NCI-H128 (cell line): ENCODE measurements around the gene SGCA.

Source experiments
- DNase-seq: peaks from one replicate; lab custom pipeline; 2025; ENCODE audit not compliant: unreplicated experiment; lab: John Stamatoyannopoulos, UW

Gene SGCA

DNA sequence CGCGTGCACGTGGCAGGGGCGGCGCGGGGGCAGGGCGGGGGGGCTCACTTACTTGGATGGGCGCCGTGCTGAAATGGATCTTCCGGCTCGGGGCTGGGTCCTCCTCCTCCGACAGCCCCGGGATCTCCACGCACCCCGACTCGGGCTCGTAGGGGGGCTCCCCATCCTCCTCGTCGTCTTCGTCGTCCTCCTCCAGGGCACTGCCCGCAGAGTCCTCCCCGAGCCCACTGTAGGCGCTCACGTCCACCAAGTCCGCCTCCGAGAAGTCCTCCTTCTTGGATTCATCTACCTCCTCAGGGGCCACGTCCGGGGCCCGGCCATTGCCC is 16.8 kb upstream of the SGCA start:
- DNase-seq: no peak

DNA sequence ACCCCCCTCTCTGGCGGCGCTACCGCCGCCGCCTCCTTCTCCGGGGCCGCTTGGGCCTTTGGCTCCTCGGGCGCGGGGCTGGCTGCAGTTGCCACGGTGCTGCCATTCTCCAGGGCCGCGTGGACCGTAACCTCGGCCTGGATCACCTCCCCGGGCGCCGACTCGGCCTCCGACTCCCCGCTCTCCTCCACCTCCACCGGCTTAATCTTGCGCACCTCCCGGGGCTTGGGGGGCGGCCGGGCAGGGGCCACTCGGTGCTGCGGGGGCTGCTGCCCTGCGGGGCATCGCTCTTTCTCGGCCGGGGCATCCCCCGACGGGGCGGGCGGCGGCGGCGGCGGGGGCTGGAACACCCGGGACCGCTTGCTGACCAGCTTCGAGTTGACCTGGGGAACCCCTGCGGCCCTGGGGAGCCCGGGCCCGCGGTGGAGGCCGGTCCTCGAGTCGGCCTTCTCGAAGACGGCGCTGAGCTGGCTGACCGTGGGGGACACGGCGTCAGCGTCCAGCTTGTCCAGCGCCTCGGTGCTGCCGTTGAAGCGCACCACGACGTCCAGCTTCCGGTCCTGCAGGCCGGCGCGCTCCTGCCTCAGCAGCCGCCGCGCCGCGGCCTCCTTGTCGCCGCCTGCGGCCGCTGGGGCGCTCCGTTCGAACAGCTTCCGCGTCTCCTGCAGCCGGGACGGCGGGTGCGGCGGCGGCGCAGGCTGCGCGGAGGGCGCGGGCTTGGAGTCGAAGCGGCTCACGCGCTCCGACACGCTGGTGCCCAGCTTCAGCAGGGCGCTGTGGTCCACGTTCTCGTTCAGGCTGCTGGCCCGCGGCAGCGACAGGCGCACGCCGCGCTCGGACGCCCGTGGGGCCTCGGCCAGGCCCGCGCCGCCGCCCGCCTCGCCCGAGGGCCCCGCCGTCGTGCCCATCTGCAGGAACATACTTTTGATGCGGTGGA is 16.1 kb upstream of the SGCA start:
- DNase-seq: no peak

DNA sequence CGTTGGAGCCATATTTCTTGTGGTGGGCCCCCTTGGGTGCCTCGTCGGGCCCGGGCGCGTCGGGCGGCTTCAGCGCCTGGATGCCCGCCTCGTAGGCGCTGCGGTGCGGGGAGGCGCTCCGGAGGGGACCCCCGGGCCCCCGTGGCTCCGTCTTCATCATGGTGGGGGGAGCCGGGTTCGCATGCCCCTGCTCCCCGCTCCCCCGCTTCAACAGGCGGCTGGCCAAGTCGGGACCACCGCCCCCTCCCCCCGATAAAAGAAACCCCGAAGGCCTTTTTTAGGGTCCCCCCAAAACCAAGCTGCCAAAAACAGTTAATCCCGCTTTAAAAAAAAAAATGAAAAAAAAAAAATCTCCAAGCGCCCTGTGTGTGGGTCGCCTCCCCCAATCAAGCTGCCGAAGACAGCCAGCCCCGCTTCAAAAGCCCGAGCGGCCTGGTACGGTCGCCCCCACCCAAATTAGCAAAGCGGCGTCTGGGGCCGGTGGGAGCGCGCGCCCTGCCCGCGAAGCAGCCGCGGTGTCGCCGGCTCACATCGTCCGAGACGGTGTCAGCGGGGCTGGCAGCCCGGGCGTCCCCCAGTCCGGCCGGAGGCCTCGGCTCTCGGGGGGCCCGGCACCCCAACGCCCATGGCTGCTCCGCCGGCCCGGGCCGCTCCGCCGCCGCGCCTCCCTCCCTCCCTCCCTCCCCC is 15.3 kb upstream of the SGCA start, which contains the start of gene PPP1R9B:
TSS of gene PPP1R9B (minus strand) at position 324 of the 687 bp plus-strand sequence. CDS start at position 160, 164 bp downstream.
- DNase-seq: no peak

DNA sequence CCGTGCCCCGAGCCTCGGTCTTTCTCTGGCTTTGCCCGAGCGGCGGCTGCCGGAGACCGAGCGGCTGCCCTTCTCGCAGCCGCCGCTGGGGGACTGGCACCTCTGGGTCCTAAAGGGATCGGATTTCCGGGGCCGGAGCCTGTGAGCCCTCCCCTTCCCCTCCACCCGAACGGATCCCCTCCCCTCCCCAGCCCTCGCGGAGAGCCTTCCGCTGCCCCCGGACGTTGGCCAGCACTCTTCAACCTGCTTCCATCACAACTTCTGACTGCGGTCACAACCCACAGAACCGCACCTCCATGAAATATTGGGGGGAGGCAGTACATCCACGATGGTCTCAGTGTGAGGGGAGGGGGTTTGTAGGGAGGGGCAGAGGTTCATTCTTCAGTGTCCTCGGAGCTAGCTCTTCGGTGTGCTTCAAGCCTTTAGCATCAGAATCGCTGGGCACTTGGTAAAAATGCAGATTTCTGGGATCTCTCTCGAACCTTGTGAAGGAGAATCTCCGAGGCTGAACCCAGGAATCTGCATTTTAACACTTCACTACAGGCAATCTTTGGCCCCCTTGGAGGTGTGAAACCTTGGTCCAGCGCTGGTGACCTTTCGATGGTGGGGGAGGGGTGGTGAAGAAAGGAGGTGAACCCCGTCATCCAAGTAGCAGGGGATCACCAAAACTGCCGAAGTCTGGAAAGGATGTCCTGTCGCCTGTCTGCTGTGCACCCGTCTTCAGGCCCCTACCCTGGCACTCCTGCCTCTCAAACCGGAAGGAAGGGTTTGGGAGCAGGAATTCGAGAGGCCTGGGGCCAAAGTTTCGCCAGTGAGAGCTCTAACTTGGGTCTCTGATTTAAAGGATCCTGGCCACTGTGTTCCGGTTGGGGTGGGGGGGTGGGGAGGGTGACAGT is 14.5 kb upstream of the SGCA start:
- DNase-seq: peak; percentile 55

DNA sequence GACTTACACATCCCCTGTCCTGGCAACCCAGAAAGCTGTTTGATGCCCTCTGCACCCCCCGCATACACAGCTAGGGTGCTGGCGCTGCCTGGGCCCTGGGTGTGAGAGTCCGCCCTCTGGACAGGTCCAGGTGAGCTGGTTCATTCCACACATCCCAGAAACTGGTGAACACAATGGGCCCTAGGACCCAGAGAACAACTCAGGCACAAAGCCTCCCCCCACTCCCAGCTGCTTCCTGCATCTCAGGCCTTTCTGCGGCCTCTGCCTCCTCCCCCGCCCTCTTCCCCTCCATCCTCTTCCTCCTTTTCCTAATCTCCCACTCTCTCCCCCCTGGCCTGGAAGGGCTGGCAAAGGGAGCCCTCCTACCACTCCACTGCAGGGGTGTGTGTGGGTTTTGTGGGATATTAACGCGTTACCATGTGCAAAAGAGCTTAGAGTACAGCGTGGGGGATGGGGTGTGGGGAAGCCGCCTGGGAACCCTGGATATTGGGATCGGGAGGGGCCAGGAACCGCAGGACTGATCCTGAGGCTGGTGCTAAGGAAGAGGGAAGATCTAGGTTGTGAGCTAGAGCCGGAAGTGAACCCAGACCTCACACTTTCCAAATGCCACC is 13.8 kb upstream of the SGCA start:
- no peak for DNase-seq

DNA sequence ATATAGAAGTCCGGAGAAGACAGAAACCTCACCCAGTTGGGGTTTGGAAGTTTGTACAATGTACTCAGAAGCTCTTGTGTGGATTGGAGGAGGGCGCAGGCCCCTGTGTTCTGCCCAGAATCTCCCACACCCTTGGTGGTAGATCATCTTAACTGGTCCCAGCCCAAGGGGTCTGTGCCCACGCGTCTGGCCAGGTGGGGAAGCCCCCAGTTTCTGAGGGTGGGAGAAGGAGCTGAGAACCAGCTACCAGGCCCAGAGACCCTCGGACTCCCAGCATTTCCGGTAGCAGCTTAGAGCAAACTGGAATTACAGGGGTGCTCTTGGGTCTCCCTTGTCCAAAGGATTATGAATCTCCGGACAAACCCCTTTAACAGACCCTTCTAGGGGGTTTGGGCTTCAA is 13.1 kb upstream of the SGCA start:
- DNase-seq: no peak

DNA sequence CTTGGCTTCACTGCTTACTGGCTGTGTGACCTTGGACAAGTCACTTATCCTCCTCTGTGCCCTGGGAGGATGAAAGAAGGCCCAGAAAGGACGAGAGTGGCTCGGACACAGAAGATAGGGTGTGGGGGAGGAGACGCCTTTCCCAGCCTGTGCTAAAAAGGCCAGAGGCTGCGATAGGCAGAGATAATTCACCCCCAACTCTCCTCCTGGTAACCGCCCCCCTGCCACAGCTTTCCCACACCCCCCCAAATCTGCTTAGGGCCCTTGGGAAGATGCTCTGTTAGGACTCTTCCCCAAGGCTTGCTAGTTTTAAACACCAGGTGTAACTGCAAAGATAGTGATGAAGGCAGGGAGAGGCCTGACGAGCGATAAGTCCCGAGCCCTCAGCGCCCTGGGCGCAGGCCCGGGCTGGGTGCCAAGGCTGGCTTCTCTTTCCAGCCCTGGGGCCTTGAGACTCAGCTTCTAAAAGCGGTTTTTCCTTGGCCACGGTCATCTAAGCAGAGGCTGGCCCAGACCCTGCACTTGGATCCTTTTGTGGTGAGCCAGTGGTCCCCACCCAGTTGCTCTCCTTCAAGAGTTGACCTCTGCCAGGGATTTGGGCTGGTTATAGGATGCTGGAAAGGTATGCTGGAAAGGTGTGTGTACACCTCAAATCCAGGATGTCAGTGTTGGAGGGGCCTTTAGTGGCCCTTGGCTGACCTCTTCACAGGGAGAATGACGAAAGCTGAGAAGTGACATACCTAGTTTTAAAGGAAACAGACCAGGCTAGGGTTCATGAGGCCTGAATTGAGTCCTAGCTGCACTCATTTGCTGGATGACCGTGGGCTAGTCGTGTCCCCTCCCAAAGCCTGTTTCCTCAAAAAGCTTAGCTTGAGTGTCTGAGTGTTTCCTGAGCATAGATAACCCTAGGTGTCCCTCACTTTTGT is 11.9 kb upstream of the SGCA start:
- no peak for DNase-seq

DNA sequence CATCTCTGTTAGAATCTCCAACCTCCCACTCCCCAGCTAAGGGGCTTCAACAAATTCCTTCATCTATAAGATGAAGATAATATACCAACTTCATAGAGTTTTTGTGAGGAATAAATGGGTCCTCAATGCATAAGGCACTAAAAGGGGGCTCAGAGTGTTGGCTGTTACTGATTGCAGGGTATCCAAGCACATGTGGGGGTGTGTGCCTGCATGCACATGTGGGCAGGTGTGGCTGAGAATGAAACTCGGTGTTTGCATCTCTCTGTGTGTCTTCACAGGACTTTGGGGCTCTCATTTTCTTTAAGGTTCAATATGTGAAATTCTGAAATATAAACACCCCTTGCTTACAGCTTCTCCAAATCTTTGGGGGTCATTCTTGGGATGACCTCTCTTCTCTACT is 11.2 kb upstream of the SGCA start:
- DNase-seq: no peak

DNA sequence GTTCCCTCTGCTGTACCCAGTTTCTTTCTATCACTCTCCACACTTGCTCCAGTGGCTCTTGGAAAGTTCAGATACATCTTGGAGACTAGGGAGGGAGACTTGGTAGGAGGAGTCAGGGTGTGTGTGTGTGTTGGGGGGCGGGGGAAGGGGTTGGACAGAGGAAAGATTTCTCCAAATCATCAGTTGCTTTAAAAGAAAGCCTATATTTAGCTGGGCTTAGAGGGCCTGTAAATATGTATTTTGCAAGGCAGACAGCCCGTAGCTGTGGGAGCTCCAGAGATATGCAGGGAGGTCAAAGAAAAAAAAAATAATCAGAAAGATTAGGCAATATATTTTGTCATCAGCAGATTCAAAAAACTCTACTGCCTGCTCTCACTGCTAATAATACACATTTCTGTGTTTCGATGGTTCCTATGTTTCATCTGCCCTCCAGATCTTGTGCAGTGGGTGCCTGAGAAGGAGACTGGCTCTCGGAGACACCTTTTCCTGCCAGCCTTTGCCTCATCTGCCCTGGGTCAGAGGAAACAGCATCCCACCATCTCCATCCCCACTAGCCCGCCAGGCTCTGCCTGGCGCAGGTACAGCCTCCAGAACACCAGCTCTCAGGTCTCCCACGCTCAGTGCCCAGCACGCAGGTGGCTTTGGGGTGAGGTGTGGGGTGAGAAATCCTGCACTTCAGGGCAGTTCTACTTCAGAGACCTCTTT is 10.5 kb upstream of the SGCA start:
- no peak for DNase-seq

DNA sequence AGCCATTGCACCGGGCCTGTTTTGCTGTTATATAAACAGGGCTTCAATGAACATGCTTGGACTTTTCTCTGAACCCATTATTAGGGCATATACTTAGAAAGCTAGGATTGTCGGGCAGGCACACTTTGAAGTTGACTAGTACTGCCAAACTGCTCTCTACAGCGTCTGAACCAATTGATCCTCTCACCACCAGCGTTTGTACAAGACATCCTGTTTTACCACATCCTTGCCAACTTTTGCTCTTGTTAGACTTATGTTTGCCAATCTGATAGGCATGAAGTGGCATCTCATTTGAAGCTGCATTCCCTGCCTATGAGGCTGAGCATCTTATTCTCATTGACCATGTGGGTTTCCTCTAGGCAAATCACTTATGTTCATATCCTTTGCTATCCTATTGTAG is 7.9 kb upstream of the SGCA start:
- no peak for DNase-seq

DNA sequence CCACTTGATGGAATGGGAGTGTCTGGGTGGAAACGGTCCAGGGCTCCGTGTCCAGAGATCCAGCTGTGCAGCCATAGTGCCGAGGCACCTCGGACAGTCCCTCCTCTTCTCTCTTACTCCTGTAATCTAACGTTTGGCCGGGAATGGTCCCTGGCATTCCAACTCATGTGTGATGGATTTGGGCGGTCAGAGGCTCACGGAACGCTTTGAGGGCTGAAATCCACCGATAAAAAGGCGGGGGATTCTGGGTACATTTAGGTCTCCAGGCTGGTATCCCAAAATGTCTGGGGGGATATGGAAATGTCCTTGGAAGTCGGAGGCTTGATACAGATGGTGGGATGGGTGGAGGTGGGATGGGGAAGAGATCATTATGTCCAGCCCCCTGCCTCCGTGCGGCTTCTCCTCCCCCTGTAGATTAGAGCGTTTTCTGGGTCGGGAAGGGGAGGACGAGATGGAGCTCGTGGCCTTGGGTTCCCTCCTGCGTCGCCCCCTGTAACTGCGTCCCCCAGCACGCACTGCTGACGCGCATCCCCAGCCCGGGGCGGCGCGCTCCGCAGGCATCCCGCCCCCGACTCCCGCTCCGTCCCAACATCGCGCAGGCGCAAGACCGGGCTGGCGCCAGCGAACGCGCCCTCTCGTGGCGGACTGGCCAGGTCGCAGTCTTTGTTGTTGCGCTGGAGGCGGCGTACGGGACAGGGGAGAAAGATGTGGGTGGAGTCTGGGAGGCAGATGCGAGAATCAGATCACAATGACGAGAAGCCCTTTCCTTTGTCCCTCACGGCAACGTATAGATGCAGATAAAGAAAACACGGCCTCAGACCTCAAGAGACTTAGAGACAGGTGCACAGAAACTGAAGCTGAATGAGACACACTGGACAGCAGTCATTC is 4.5 kb upstream of the SGCA start:
- DNase-seq: peak; percentile 72

DNA sequence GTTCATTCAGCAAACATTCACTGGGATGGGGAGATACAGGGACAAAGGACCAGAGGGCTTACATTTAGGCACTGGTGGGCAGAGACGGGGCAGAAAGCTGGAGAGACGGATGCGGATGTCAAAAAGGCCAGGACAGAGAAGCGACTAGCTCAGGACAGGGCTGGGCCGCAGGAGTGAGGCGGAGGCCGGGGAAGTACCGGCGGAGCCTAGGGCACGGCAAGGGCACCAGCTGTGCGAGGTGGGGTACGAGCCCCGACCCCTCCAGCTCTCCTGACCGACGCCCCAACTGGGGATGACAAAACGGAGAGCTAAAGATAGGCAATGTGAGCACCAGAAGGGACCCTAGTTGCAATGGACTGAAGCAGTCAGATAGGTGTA is 3.9 kb upstream of the SGCA start:
- no peak for DNase-seq

DNA sequence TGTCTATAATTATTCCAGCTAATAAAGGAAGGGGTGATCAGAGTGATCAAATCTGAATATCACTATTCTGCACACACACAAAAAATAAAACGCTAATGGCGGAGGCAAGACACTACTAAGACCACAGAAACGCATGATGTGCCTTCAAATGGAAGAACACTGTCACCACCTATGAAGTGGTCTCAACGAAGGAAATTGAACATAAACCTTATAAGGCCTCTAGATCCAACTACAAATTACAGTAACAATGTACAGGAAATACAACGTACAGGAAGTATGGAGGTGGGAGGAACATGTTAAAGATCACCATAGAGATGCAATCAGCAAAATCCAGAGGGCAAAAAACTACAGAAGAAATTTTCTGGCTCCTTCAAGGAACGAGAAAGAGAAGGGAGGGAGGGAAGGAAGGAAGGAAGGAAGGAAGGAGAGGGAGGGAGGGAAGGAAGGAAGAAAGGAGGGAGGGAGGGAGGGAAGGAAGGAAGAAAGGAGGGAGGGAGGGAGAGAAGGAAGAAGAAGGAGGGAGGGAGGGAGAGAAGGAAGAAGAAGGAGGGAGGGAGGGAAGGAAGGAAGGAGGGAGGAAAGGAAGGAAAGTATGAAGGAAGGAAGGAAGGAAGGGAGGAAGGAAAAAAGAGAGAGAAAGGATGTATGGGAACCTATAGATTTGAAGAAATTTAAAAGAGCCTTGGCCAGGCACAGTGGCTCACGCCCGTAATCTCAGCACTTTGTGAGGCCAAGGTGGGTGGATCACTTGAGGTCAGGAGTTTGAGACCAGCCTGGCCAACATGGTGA is 3.1 kb upstream of the SGCA start:
- no peak for DNase-seq

DNA sequence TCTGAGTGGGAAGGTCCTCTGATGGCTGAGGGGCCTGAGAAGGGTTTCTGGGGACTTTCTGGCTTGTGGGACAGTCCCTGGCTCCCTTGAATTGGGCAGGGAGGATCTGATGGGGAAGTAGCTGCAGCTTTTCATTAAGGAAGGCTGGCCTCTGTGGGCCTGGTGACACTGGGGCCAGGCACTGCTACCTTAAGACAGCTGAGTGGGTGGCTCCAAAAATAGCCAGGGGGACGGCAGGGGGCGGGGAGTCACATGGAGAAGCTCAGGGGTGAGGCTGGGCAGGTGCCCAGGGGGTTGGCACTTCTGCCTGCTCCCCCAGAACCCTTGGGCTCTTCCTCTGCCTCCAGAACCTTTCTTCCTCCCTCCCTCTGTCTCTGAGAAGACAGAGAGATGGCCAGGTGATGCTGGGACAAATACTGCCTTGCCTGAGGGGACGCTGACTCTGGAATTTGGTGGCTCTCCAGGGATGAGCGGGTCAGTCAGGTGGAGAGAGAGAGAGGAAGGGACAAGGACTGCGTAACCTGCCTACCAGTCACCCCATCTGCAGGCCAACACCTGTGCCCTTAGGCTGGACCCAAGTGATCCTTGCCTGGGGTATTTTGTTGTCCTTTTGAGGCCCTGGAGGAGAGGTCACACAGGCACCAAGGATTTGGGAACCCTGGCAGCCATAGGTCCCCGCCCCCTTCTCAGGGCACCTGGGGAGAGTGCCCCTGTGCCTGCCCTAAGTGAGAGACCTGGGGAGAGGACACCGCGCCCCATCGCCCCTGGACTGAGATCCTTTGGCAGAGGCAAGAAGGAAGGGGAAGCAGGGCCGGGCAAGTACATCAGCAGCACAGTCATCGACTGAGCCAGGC is 1.7 kb upstream of the SGCA start:
- DNase-seq: no peak

DNA sequence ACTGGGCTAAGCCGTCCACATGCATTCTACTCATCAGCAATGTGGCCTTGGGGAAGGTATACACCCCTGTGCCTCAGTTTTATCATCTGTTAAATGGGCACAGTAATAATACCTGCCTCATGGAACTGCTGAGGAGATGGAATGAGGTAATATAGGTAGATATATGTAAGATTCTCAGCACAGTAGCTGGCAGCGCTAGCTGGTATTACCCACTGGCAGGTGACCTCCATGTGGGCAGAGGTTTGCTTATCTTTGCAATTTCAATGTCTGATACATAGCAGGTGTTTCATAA is 1.2 kb upstream of the SGCA start:
- DNase-seq: no peak

DNA sequence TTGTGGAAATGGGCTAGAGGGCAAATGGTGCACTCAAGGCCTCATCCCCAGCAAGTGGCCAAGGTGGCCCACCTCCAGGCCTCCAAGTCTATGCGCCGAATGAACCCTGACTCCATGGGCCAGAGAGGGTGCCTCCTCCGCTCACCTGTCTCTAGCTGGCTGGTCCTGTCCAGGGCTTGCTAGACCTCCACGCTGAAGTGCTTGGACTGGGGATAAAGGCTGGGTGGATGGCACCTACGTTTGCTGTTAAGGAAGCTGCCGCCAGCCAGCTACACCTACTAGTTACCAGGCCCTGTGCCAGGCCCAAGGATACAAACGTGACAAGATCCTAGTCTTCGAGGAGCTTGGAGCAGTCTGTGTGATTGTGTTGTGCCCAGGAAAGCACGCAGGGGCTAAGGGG is 739 bp upstream of the SGCA start:
- no peak for DNase-seq

DNA sequence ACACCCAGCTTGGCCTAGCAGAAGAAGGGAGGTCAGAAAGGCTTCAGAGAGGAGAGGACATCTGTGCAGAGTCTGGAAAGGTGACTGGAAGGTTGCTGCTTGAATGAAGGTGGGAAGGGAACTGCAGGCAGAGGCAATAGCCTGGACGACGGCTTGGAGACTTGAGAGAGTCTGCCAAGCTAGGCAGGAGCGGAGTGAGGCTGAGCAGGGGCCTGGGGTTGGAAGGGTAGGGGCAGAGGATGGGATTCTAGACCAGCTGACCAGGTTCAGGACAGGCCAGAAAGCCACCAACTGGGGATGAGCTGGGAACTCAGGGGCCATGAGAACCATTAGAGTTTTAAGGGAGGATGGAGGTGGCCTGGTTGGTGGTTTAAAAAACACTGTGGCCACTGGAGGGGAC is 339 bp upstream of the SGCA start:
- no peak for DNase-seq
